Measurements from ENCODE around the gene FKBP7. TPM values are rescaled to one million over a fixed set of nuclear protein-coding genes. Genes with fewer than 3 reads are reported as not detected.
A peak's percentile ranks its signal among the peaks of the same experiment; 100 is the strongest.

Gene FKBP7
- total and polyA plus RNA-seq, 7 donors = 2.1 to 5.6 (median 3.1) TPM

DNA sequence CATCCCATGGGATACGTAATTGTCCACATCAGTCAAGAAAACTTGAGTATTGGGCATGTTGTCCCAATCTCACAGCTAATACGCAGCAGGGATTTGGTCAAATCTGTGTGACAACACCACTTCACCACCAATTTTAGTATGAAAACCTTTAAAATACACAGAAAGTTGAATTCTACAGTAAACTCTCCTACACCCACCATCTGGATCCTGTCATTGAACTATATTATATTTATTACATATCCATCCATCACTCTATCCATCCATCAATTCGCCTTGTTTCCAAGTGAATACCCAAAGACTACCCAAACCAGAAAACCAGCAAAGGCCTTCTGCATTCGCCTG is 846 bp upstream of the FKBP7 start:
- DNase-seq = no peak
- no peak for ATAC-seq
- Histone ChIP-seq H3K4me1 (peaks cover 40% of the 10 kb centered on the region), H3K4me3 (peak overlapping the region; percentile 78), H3K27me3 (ENCODE audit: insufficient read depth in 3 of 3, low read length in 2 of 3) (no peaks in the 10 kb centered on the region), H3K27ac (peak overlapping the region; percentile 88), H3K9me3 (no peaks in the 10 kb centered on the region), H3K36me3 (ENCODE audit: insufficient read depth in 1 of 2, low read depth in 1 of 2) (no peaks in the 10 kb centered on the region)
- 65 to 70% (median 67%) methylated on average over 4 of the region's 4 CpGs for WGBS, 3 donors
- intact Hi-C loops (cut with DNase I) = no loop called here
- TF ChIP-seq, protein P1, sequence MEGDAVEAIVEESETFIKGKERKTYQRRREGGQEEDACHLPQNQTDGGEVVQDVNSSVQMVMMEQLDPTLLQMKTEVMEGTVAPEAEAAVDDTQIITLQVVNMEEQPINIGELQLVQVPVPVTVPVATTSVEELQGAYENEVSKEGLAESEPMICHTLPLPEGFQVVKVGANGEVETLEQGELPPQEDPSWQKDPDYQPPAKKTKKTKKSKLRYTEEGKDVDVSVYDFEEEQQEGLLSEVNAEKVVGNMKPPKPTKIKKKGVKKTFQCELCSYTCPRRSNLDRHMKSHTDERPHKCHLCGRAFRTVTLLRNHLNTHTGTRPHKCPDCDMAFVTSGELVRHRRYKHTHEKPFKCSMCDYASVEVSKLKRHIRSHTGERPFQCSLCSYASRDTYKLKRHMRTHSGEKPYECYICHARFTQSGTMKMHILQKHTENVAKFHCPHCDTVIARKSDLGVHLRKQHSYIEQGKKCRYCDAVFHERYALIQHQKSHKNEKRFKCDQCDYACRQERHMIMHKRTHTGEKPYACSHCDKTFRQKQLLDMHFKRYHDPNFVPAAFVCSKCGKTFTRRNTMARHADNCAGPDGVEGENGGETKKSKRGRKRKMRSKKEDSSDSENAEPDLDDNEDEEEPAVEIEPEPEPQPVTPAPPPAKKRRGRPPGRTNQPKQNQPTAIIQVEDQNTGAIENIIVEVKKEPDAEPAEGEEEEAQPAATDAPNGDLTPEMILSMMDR (IDR thresholded peaks at IDR 0.05) = no peak

DNA sequence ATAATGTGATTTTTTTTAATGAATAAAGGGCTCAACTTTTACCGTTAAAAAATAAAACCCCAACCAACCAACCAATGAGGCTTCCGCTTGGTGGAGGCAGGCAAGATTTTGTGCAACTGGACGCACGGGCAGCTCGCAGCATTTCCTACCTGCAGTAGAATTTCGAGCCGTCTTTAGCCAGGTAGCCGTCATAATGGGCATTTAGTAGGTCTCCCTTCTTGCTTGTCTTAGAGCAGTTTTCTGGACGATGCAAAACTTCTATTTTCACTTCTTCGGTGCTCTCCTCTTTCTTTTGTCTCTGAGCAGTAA is 316 bp downstream of the FKBP7 start:
- peak overlapping the region; percentile 78 for H3K4me3 ChIP-seq
- WGBS, 3 donors = 1 to 2% (median 2%) methylated on average over 10 of the region's 10 CpGs
- intact Hi-C loops (cut with DNase I) = no loop called here
- DNase-seq (no peak), ATAC-seq (no peak)
- TF ChIP-seq, protein P1 (IDR thresholded peaks at IDR 0.05) = no peak
- H3K9me3 ChIP-seq = no peaks in the 10 kb centered on the region
- H3K36me3 ChIP-seq (ENCODE audit: insufficient read depth in 1 of 2, low read depth in 1 of 2) = no peaks in the 10 kb centered on the region
- no peaks in the 10 kb centered on the region for H3K27me3 ChIP-seq (ENCODE audit: insufficient read depth in 3 of 3, low read length in 2 of 3)
- peak overlapping the region; percentile 88 for H3K27ac ChIP-seq
- H3K4me1 ChIP-seq = peaks cover 31% of the 10 kb centered on the region

DNA sequence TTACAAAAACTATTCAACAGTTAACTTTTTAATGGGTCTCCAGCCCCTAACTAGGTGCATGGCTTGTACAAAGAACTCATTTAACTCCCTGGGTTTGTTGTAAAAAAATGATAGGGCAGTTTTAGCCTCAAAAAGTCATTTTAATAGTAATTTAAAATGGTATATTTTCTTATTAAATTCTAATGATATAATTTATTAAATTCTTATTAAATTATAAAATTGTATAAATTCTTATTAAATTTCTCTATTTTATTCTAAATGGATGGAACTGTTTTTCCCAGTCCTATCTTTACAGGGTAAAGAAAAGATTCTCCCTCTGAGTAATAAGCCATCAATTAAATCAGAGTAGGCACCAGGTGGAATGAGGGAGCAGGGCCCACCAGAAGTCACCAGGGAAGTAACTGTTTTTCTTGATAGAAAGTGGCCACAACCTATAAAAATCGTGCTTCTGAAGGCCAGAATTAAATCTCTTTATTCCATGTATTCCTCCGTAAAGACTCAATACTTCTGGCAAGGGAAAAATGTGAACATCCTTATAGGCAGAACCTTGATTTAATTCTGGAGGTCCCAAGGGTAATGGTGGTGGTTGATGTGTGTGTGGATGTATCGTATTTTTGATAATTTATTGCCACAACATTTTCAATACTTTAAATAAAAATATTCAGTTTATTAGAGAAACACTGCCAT is 814 bp downstream of the FKBP7 start:
- intact Hi-C loops (cut with DNase I) = no loop called here
- 13 to 37% (median 15%) methylated on average over 3 of the region's 3 CpGs for WGBS, 3 donors
- Histone ChIP-seq H3K9me3 (no peaks in the 10 kb centered on the region), H3K4me3 (peak overlapping the region; percentile 78), H3K27me3 (ENCODE audit: insufficient read depth in 3 of 3, low read length in 2 of 3) (no peaks in the 10 kb centered on the region), H3K27ac (peak overlapping the region; percentile 88), H3K4me1 (peaks cover 26% of the 10 kb centered on the region), H3K36me3 (ENCODE audit: insufficient read depth in 1 of 2, low read depth in 1 of 2) (no peaks in the 10 kb centered on the region)
- TF ChIP-seq, protein P1 (IDR thresholded peaks at IDR 0.05) = no peak
- ATAC-seq = no peak
- no peak for DNase-seq

DNA sequence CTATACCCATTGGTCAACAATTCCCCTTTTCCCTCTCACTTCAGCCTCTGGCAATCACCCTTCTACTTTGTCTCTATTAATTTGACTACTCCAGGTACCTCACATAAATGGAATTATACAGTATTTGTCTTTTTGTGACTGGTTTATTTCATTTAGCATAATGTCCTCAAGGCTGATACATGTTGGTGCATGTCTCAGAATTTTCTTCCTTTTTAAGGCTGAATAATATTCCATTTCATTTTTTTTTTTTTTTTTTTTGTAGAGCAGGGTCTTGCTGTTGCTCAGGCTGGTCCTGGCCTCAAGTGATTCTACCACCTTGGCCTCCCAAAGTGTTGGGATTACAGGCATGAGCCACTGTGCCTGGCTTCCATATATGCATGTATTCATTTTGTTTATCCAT is 1.9 kb downstream of the FKBP7 start:
- DNase-seq (no peak), ATAC-seq (no peak)
- intact Hi-C loops (cut with DNase I) = no loop called here
- Histone ChIP-seq H3K4me3 (no peak overlapping the region), H3K36me3 (ENCODE audit: insufficient read depth in 1 of 2, low read depth in 1 of 2) (no peaks in the 10 kb centered on the region), H3K27me3 (ENCODE audit: insufficient read depth in 3 of 3, low read length in 2 of 3) (no peaks in the 10 kb centered on the region), H3K27ac (no peak overlapping the region), H3K9me3 (no peaks in the 10 kb centered on the region), H3K4me1 (peaks cover 17% of the 10 kb centered on the region)
- TF ChIP-seq, protein P1 (IDR thresholded peaks at IDR 0.05) = no peak

DNA sequence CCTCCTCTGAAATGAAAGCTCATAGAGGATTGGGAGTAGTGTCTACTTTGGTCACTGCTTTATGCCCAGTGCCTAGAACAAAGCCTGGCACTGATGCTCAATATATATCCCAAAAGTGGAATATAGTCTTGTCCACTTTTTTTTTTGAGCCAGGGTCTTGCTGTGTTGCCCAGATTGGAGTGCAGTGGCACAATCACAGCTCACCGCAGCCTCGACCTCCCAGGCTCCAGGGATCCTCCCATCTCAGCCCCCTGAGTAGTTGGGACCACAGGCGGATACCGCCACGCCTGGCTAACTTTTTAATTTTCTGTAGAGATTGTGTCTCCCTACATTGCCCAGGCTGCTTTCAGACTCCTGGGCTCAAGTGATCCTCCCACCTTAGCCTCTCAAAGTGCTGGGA is 3.8 kb downstream of the FKBP7 start:
- Histone ChIP-seq H3K27me3 (ENCODE audit: insufficient read depth in 3 of 3, low read length in 2 of 3) (no peaks in the 10 kb centered on the region), H3K4me3 (no peak overlapping the region), H3K27ac (no peak overlapping the region), H3K36me3 (ENCODE audit: insufficient read depth in 1 of 2, low read depth in 1 of 2) (no peaks in the 10 kb centered on the region), H3K4me1 (peaks cover 15% of the 10 kb centered on the region), H3K9me3 (no peaks in the 10 kb centered on the region)
- TF ChIP-seq, protein P1 (IDR thresholded peaks at IDR 0.05) = no peak
- 96 to 97% (median 97%) methylated on average over 5 of the region's 5 CpGs for WGBS, 3 donors
- intact Hi-C loops (cut with DNase I) = no loop called here
- ATAC-seq = no peak
- DNase-seq = no peak
